Suprapubic skin (tissue), 4 donors: Measurements from ENCODE around the gene CEACAM21.

ENCODE experiments used
- CTCF ChIP-seq, 2 donors: fragments of 200-600 bp in 1 of 2; fragments of 450-650 bp in 1 of 2; sonication (generic) in 1 of 2; IDR thresholded peaks; one replicate each; pipeline ENCODE4 v1.5.1; 2016 to 2019; ENCODE audit warnings: antibody characterized with exemption in 2 of 2, mild to moderate bottlenecking in 1 of 2, moderate library complexity in 1 of 2
- EP300 ChIP-seq: sonication (generic); formaldehyde crosslinking; IDR thresholded peaks from one replicate; pipeline ENCODE4 v1.6.1; 2017; ENCODE audit warnings: antibody characterized with exemption
- POLR2A ChIP-seq, 2 donors: fragments of 450-650 bp; IDR thresholded peaks; one replicate each; pipeline ENCODE4 v1.6.1; 2017; ENCODE audit warnings: antibody characterized with exemption in 2 of 2, mild to moderate bottlenecking in 2 of 2, moderate library complexity in 2 of 2
- POLR2AphosphoS5 ChIP-seq, 3 donors: sonication (generic); formaldehyde crosslinking; IDR thresholded peaks; one replicate each; pipeline ENCODE4 v1.6.1; 2017; ENCODE audit warnings: antibody characterized with exemption in 3 of 3

DNA sequence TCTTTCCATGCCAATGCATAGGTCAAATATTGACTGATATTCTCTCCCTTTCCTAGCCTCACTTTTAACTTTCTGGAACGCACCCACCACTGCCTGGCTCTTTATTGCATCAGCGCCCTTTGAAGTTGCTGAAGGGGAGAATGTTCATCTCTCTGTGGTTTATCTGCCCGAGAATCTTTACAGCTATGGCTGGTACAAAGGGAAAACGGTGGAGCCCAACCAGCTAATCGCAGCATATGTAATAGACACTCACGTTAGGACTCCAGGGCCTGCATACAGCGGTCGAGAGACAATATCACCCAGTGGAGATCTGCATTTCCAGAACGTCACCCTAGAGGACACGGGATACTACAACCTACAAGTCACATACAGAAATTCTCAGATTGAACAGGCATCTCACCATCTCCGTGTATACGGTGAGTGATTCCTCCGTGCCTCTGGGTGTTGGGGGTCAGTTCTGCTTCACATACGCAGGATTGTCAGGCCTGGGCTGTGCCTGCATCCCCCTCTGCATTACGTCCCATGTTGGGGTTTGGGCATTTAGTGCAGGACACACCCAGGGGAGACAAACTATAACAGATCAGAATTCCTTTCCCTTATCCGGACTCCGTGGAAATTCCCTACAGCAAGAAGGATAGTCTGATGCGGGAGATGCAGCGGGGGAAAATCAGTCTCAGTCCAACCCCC lies 1.3 kb downstream of the CEACAM21 start:
- TF ChIP-seq POLR2A (IDR thresholded peaks at IDR 0.05), result no peak
- no peak for TF ChIP-seq CTCF (IDR thresholded peaks at IDR 0.05)
- no peak for TF ChIP-seq EP300
- no peak for TF ChIP-seq POLR2AphosphoS5 (IDR thresholded peaks at IDR 0.05)
